ENCODE data around the gene CLSTN2. TPM values are rescaled to one million over a fixed set of nuclear protein-coding genes. Genes with fewer than 3 reads are reported as not detected.

CLSTN2 gene
- total RNA-seq, 1 experiment from 2014 or later: 0.02 TPM

DNA sequence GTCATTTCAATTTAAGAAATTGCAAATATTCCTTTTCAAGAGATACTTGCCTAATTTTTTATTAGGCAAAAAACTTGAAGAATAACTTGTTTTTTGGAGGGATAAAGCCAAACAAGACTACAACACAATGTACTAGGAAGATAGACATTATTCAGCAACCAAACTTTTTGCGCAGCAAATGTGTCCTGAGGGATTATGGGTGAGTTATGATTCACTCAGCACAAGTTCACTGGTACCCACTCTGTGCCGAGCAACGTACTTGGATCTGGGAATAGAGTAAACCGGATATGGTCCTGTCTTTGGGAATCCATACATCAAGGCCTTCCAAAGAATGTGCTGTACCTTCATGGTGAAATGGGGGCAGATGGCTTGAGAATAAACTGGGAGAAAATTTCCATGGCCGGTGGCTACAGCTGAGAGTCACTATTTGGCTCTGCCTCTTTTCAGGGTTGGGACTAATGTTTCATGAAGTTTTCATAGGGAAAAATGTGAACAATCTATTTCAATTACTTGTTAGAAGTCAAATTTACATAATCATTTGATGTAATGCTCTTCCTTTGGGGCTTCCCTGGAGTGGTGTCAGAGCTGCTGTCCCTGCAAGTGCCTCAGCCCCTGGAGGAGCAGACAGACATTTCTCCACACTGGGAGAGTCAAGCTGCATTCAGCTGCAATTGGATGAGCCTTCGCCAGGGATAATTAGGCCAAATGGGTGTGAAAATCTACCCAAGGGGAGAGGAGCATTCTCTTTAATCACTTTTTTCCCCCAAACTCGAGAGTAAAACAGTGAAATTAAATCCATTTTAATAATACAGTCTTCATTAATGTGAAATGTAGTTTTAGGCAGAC lies 315.2 kb downstream of the CLSTN2 start:
- ChIA-PET POLR2A (no interaction called here), RAD21 (ENCODE audit: low non-redundant PET in 1 of 2, low total read pairs in 2 of 2, uncharacterized antibody in 2 of 2, unreplicated experiment in 2 of 2) (no interaction called here), CTCF (no interaction called here)
- intact Hi-C loops (cut with micrococcal nuclease): no loop called here
- no peaks in the 10 kb centered on the region for H3K4me1 ChIP-seq (ENCODE audit: control insufficient read depth in 1 of 2, insufficient read depth in 2 of 2, low read length in 2 of 2)
- no peaks in the 10 kb centered on the region for H3K9me3 ChIP-seq (ENCODE audit: control insufficient read depth in 1 of 2, insufficient read depth in 1 of 2, low read depth in 1 of 2, low read length in 2 of 2)
- TF ChIP-seq RAD21 (IDR thresholded peaks at IDR 0.05; ENCODE audit: low read depth): no peak
- TF ChIP-seq, protein P1, sequence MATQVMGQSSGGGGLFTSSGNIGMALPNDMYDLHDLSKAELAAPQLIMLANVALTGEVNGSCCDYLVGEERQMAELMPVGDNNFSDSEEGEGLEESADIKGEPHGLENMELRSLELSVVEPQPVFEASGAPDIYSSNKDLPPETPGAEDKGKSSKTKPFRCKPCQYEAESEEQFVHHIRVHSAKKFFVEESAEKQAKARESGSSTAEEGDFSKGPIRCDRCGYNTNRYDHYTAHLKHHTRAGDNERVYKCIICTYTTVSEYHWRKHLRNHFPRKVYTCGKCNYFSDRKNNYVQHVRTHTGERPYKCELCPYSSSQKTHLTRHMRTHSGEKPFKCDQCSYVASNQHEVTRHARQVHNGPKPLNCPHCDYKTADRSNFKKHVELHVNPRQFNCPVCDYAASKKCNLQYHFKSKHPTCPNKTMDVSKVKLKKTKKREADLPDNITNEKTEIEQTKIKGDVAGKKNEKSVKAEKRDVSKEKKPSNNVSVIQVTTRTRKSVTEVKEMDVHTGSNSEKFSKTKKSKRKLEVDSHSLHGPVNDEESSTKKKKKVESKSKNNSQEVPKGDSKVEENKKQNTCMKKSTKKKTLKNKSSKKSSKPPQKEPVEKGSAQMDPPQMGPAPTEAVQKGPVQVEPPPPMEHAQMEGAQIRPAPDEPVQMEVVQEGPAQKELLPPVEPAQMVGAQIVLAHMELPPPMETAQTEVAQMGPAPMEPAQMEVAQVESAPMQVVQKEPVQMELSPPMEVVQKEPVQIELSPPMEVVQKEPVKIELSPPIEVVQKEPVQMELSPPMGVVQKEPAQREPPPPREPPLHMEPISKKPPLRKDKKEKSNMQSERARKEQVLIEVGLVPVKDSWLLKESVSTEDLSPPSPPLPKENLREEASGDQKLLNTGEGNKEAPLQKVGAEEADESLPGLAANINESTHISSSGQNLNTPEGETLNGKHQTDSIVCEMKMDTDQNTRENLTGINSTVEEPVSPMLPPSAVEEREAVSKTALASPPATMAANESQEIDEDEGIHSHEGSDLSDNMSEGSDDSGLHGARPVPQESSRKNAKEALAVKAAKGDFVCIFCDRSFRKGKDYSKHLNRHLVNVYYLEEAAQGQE (IDR thresholded peaks at IDR 0.05; ENCODE audit: low read depth): no peak
- TF ChIP-seq EZH2phosphoT487 (IDR thresholded peaks at IDR 0.05; ENCODE audit: borderline replicate concordance): no peak
- no peak for TF ChIP-seq SP1 (IDR thresholded peaks at IDR 0.05; ENCODE audit: low read depth)
- no peak for TF ChIP-seq POLR2AphosphoS5 (IDR thresholded peaks at IDR 0.05; ENCODE audit: low read depth, low read length)
- TF ChIP-seq, protein P2, sequence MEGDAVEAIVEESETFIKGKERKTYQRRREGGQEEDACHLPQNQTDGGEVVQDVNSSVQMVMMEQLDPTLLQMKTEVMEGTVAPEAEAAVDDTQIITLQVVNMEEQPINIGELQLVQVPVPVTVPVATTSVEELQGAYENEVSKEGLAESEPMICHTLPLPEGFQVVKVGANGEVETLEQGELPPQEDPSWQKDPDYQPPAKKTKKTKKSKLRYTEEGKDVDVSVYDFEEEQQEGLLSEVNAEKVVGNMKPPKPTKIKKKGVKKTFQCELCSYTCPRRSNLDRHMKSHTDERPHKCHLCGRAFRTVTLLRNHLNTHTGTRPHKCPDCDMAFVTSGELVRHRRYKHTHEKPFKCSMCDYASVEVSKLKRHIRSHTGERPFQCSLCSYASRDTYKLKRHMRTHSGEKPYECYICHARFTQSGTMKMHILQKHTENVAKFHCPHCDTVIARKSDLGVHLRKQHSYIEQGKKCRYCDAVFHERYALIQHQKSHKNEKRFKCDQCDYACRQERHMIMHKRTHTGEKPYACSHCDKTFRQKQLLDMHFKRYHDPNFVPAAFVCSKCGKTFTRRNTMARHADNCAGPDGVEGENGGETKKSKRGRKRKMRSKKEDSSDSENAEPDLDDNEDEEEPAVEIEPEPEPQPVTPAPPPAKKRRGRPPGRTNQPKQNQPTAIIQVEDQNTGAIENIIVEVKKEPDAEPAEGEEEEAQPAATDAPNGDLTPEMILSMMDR (IDR thresholded peaks at IDR 0.05 in 2 of 3, conservative IDR thresholded peaks at IDR 0.05 in 1 of 3; ENCODE audit: borderline replicate concordance in 1 of 3, insufficient read depth in 1 of 3, low read depth in 2 of 3, low read length in 2 of 3): no peak
- TF ChIP-seq CBX3 (IDR thresholded peaks at IDR 0.05; ENCODE audit: low read depth): no peak
- no peak for TF ChIP-seq JUND (IDR thresholded peaks at IDR 0.05)
- no peak for TF ChIP-seq TCF7L2 (IDR thresholded peaks at IDR 0.05; ENCODE audit: borderline replicate concordance, extremely low read depth, insufficient read depth, insufficient read length)
- no peak for TF ChIP-seq ZNF274 (IDR thresholded peaks at IDR 0.05; ENCODE audit: low read depth, low read length)
- no peak for TF ChIP-seq ELF1 (IDR thresholded peaks at IDR 0.05; ENCODE audit: borderline replicate concordance, low read depth)
- TF ChIP-seq FOSL1 (IDR thresholded peaks at IDR 0.05; ENCODE audit: low read depth): no peak
- no peak for TF ChIP-seq SIN3A (IDR thresholded peaks at IDR 0.05; ENCODE audit: low read depth)
- TF ChIP-seq ZFX (IDR thresholded peaks at IDR 0.05): no peak
- TF ChIP-seq EZH2 (IDR thresholded peaks at IDR 0.05): no peak
- TF ChIP-seq, protein P3, sequence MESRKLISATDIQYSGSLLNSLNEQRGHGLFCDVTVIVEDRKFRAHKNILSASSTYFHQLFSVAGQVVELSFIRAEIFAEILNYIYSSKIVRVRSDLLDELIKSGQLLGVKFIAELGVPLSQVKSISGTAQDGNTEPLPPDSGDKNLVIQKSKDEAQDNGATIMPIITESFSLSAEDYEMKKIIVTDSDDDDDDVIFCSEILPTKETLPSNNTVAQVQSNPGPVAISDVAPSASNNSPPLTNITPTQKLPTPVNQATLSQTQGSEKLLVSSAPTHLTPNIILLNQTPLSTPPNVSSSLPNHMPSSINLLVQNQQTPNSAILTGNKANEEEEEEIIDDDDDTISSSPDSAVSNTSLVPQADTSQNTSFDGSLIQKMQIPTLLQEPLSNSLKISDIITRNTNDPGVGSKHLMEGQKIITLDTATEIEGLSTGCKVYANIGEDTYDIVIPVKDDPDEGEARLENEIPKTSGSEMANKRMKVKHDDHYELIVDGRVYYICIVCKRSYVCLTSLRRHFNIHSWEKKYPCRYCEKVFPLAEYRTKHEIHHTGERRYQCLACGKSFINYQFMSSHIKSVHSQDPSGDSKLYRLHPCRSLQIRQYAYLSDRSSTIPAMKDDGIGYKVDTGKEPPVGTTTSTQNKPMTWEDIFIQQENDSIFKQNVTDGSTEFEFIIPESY (IDR thresholded peaks at IDR 0.05; ENCODE audit: extremely low read depth, insufficient replicate concordance, low read length): no peak
- no peak overlapping the region for H3K4me2 ChIP-seq (ENCODE audit: low read length)
- H4K20me1 ChIP-seq (ENCODE audit: insufficient read depth): no peaks in the 10 kb centered on the region
- no peak overlapping the region for H2AFZ ChIP-seq (ENCODE audit: low read depth, low read length, poor library complexity, severe bottlenecking)
- H3K36me3 ChIP-seq (ENCODE audit: control insufficient read depth in 1 of 2, insufficient read depth in 2 of 2, low read length in 2 of 2): no peaks in the 10 kb centered on the region
- no peaks in the 10 kb centered on the region for H3K79me2 ChIP-seq (ENCODE audit: insufficient read depth, low read length)
- H3K9me2 ChIP-seq (ENCODE audit: insufficient read depth): no peaks in the 10 kb centered on the region
- ATAC-seq: no peak
- BruUV-seq (replicated peaks): no TSS peak
- H3K4me3 ChIP-seq (replicated peaks in 1 of 2; ENCODE audit: low read depth in 1 of 2, low read length in 2 of 2): no peak overlapping the region
- DNase-seq (ENCODE audit: low read depth, low spot score): no peak
- peaks cover 12% of the 10 kb centered on the region for H3K27me3 ChIP-seq (ENCODE audit: insufficient read depth, low read length)
- H3K9ac ChIP-seq (ENCODE audit: low read length): no peak overlapping the region
- H3K27ac ChIP-seq (ENCODE audit: low read depth, low read length): no peak overlapping the region

Data from HCT116 (cell line).